ENCODE results near the gene AMOTL1.

AMOTL1 gene

DNA sequence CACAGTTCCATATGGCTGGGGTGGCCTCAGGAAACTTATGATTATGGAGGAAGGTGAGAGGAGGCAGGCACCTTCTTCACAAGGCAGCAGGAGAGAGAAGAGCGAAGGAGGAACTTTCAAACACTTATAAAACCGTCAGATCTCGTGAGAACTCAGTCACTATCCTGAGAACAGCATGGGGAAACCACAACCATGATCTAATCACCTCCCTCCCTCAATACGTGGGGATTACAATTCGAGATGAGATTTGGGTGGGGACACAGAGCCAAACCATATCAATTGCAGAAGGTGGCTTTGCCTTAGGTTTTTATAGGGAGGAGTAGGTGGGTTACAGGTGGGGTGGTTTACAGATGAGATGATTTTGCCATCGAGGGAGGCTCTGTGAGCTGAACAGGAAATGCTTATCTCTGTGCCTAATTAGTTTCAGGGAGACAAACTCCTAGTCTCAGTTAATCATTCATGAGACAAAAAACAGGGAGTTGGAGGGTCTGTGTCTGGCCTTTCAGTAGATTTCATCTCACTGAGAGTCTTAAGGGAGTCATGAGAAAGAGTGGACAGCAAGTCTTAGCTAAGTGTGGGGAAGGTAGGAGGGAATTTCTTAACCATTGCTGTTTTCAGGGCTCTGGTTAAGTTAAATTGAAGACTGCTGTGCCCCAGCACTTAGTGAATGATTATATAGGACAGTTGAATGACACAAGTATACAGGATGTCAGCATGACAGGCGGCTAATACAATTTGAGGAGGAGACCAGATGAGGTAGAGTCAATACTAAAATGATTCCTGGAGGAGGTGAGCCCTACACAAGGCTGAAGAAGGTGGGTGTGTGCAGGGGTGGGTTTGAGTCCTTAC lies 157.5 kb downstream of the AMOTL1 start:
- DNase-seq (ENCODE audit: low read depth), result no peak

DNA sequence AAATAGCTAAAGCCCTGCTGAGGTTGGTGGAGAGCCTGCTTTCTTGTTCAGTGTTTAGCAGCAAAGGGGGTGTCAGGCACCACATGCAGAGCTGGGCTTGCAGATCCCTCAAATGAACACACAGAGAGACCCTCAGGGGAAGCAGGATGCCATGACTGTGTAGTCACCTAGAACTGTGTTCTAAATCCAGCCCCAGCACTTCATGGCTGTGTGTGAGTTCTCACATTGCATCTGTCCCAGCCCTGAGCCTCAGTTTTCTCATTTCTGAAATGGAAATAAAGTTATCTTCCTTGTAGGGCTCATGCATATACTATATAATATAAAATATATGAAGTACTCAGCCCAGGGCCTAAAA lies 158.1 kb downstream of the AMOTL1 start:
- no peak for DNase-seq (ENCODE audit: low read depth)
